ENCODE data around the gene AKR1D1.
"Not testable (repeated sequence)": the region's sequence is repeated elsewhere in the genome, so short reads cannot be mapped to it uniquely, and the experiment has no call there.

The AKR1D1 gene

GRCh38 chr7:138122162-138122561 is 45.9 kb downstream of the AKR1D1 start:
- no peak for DNase-seq (ENCODE audit: low read depth in 2 of 2)

GRCh38 chr7:138125119-138125518 is 48.9 kb downstream of the AKR1D1 start:
- DNase-seq (ENCODE audit: low read depth in 2 of 2), result no peak

GRCh38 chr7:138125598-138126111 is 49.4 kb downstream of the AKR1D1 start:
- no peak for DNase-seq (ENCODE audit: low read depth in 2 of 2)

- DNase-seq (ENCODE audit: low read depth in 2 of 2), result no peak
Measured at GRCh38 chr7:138126928-138127327, 50.7 kb downstream of the AKR1D1 start.

GRCh38 chr7:138127996-138128395 is 51.7 kb downstream of the AKR1D1 start:
- no peak for DNase-seq (ENCODE audit: low read depth in 2 of 2)

GRCh38 chr7:138129551-138130165 is 53.4 kb downstream of the AKR1D1 start:
- no peak for DNase-seq (ENCODE audit: low read depth in 2 of 2)

- DNase-seq (ENCODE audit: low read depth in 2 of 2), result no peak
Measured at GRCh38 chr7:138137423-138138171, 61.3 kb downstream of the AKR1D1 start.

GRCh38 chr7:138138244-138138643 is 62.0 kb downstream of the AKR1D1 start:
- DNase-seq (ENCODE audit: low read depth in 2 of 2), result no peak

- DNase-seq (ENCODE audit: low read depth in 2 of 2), result no peak
Measured at GRCh38 chr7:138142583-138143201, 66.4 kb downstream of the AKR1D1 start.

- DNase-seq (ENCODE audit: low read depth in 2 of 2), result no peak
Measured at GRCh38 chr7:138144958-138145357, 68.7 kb downstream of the AKR1D1 start.

- DNase-seq (ENCODE audit: low read depth in 2 of 2), result not testable (repeated sequence)
Measured at GRCh38 chr7:138146221-138146620, 70.0 kb downstream of the AKR1D1 start.

GRCh38 chr7:138146757-138147734 is 70.8 kb downstream of the AKR1D1 start:
- DNase-seq (ENCODE audit: low read depth in 2 of 2), result not testable (repeated sequence)

- no peak for DNase-seq (ENCODE audit: low read depth in 2 of 2)
Measured at GRCh38 chr7:138151731-138152577, 75.7 kb downstream of the AKR1D1 start.

- no peak for DNase-seq (ENCODE audit: low read depth in 2 of 2)
Measured at GRCh38 chr7:138154661-138155060, 78.4 kb downstream of the AKR1D1 start.

GRCh38 chr7:138157702-138158101 is 81.4 kb downstream of the AKR1D1 start:
- DNase-seq (ENCODE audit: low read depth in 2 of 2), result no peak

GRCh38 chr7:138158739-138159528 is 82.7 kb downstream of the AKR1D1 start:
- no peak for DNase-seq (ENCODE audit: low read depth in 2 of 2)

GRCh38 chr7:138161600-138162081 is 85.4 kb downstream of the AKR1D1 start:
- peak; percentile 7 to 24 for DNase-seq (ENCODE audit: low read depth in 2 of 2)

- DNase-seq (ENCODE audit: low read depth in 2 of 2), result no peak
Measured at GRCh38 chr7:138162236-138162635, 86.0 kb downstream of the AKR1D1 start.

- no peak for DNase-seq (ENCODE audit: low read depth in 2 of 2)
Measured at GRCh38 chr7:138163800-138164199, 87.5 kb downstream of the AKR1D1 start.

GRCh38 chr7:138164804-138165203 is 88.5 kb downstream of the AKR1D1 start:
- DNase-seq (ENCODE audit: low read depth in 2 of 2), result no peak
